PC-9 (cell line): Measurements from ENCODE around the gene PRMT1. TPM values are rescaled to one million over a fixed set of nuclear protein-coding genes. Genes with fewer than 3 reads are reported as not detected.

Experiments
- BruUV-seq: library from RNA; stranded (reverse); fragments of 400-500 nt; replicated peaks from 2 replicates; lab custom pipeline; 2021; lab: Mats Ljungman, UMichigan
- CTCF ChIA-PET: fragments of 300-600 bp; sonication (Branson Sonifier 250); formaldehyde crosslinking; loops from one replicate; lab custom pipeline; 2022; ENCODE audit warnings: antibody characterized with exemption; lab: Charles Lee
- POLR2A ChIA-PET: fragments of 300-600 bp; sonication (Branson Sonifier 250); formaldehyde crosslinking; loops from one replicate; lab custom pipeline; 2022; ENCODE audit warnings: antibody characterized with exemption; ENCODE audit not compliant: unreplicated experiment; lab: Charles Lee
- DNase-seq, 2 experiments: peaks; one replicate each; pipeline versions ENCODE4 v3.0.0 to v3.0.0-alpha.2; 2015 to 2022; ENCODE audit warnings: mixed read lengths in 1 of 2
- H2AFZ ChIP-seq: fragments of 200-600 bp; sonication (generic); 2 replicates; pipeline ENCODE4 v1.8.1; 2017; ENCODE audit warnings: antibody characterized with exemption
- H3F3A ChIP-seq: fragments of 200-600 bp; sonication (generic); 2 replicates; pipeline ENCODE4 v1.8.1; 2017; ENCODE audit warnings: antibody characterized with exemption, mild to moderate bottlenecking, low read depth; ENCODE audit not compliant: insufficient read depth
- H3K27ac ChIP-seq: fragments of 200-600 bp; sonication (generic); 2 replicates; pipeline ENCODE4 v1.6.1; 2016; ENCODE audit warnings: mixed run types
- H3K27me3 ChIP-seq: fragments of 200-600 bp; sonication (generic); 2 replicates; pipeline ENCODE4 v1.6.1; 2016; ENCODE audit warnings: low read depth, mixed run types; ENCODE audit not compliant: insufficient read depth
- H3K36me3 ChIP-seq: fragments of 200-600 bp; sonication (generic); 2 replicates; pipeline ENCODE4 v1.6.1; 2016; ENCODE audit warnings: low read depth, mixed run types
- H3K4me1 ChIP-seq: fragments of 200-600 bp; sonication (generic); replicated peaks from 2 replicates; pipeline ENCODE4 v1.6.1; 2016; ENCODE audit warnings: mixed run types; ENCODE audit not compliant: insufficient read depth
- H3K4me2 ChIP-seq: fragments of 200-600 bp; sonication (generic); 2 replicates; pipeline ENCODE4 v1.6.1; 2017; ENCODE audit warnings: mixed run types
- H3K4me3 ChIP-seq: fragments of 200-600 bp; sonication (generic); 2 replicates; pipeline ENCODE4 v1.6.1; 2016; ENCODE audit warnings: mixed run types
- H3K79me2 ChIP-seq: fragments of 200-600 bp; sonication (generic); 2 replicates; pipeline ENCODE4 v1.6.1; 2017; ENCODE audit warnings: low read depth, mixed run types
- H3K9me2 ChIP-seq: fragments of 200-600 bp; sonication (generic); 2 replicates; pipeline ENCODE4 v1.8.1; 2017; ENCODE audit warnings: mild to moderate bottlenecking; ENCODE audit not compliant: insufficient read depth
- H3K9me3 ChIP-seq: fragments of 200-600 bp; sonication (generic); 2 replicates; pipeline ENCODE4 v1.8.1; 2016; ENCODE audit warnings: low read depth; ENCODE audit not compliant: insufficient read depth
- H4K20me1 ChIP-seq: fragments of 200-600 bp; sonication (generic); 2 replicates; pipeline ENCODE4 v1.8.1; 2017; ENCODE audit not compliant: insufficient read depth
- CTCF ChIP-seq: fragments of 200-600 bp; sonication (generic); conservative IDR thresholded peaks from 2 replicates; pipeline ENCODE4 v1.6.1; 2017; ENCODE audit warnings: mixed run types, antibody characterized with exemption, mild to moderate bottlenecking, moderate library complexity
- EZH2 ChIP-seq: fragments of 200-600 bp; sonication (generic); IDR thresholded peaks from 2 replicates; pipeline ENCODE4 v1.8.0; 2017; ENCODE audit warnings: antibody characterized with exemption, low read depth
- intact Hi-C: fragments of 100-400 bp; cut with micrococcal nuclease; formaldehyde crosslinking; loops from one replicate; pipeline ENCODE4 v1.10.0; 2022; ENCODE audit not compliant: unreplicated experiment
- total RNA-seq: library from RNA; stranded (reverse); gene quantifications from 2 replicates; pipeline ENCODE4 v1.2.3, GENCODE V29; 2021

The PRMT1 gene
- total RNA-seq, 1 experiment from 2014 or later = 261 TPM

GRCh38 chr19:49669516-49669915 is 7.6 kb upstream of the PRMT1 start:
- no TSS peak for BruUV-seq
- Histone ChIP-seq H3F3A (peaks cover 27% of the 10 kb centered on the region), H3K36me3 (no peaks in the 10 kb centered on the region), H3K4me3 (no peak overlapping the region), H3K27me3 (no peaks in the 10 kb centered on the region), H3K79me2 (peaks cover 25% of the 10 kb centered on the region), H3K4me2 (no peak overlapping the region), H2AFZ (no peak overlapping the region), H4K20me1 (no peaks in the 10 kb centered on the region), H3K9me3 (no peaks in the 10 kb centered on the region), H3K9me2 (no peaks in the 10 kb centered on the region), H3K27ac (no peak overlapping the region), H3K4me1 (peaks cover 9% of the 10 kb centered on the region)
- intact Hi-C loops = no loop called here
- CTCF ChIA-PET = no interaction called here
- no peak for DNase-seq
- no peak for TF ChIP-seq CTCF
- no peak for TF ChIP-seq EZH2
- POLR2A ChIA-PET = no interaction called here

- no peaks in the 10 kb centered on the region for H3K9me3 ChIP-seq
- no TSS peak for BruUV-seq
- H3F3A ChIP-seq = peaks cover 31% of the 10 kb centered on the region
- H3K36me3 ChIP-seq = no peaks in the 10 kb centered on the region
- ChIA-PET CTCF (interaction anchor here (0.7 kb wide), 1 partner anchor 26 kb away, joined by 8 read pairs; no protein-coding TSS in a partner anchor), POLR2A (interaction anchor here (0.7 kb wide), 1 partner anchor 180 kb away, joined by 4 read pairs; no protein-coding TSS in a partner anchor)
- H3K27ac ChIP-seq = no peak overlapping the region
- no peaks in the 10 kb centered on the region for H3K27me3 ChIP-seq
- H4K20me1 ChIP-seq = no peaks in the 10 kb centered on the region
- peak in 1 of 2 experiments; percentile 63 for DNase-seq
- no peak overlapping the region for H3K4me2 ChIP-seq
- no peaks in the 10 kb centered on the region for H3K9me2 ChIP-seq
- TF ChIP-seq CTCF (peak; percentile 90), EZH2 (no peak)
- no peak overlapping the region for H3K4me3 ChIP-seq
- peaks cover 4% of the 10 kb centered on the region for H3K79me2 ChIP-seq
- 0 out of 2 replicates have a peak, but pooled peaks cover under 1% of the 10 kb centered on the region for H3K4me1 ChIP-seq
- no peak overlapping the region for H2AFZ ChIP-seq
- intact Hi-C loops = loop anchor here (2.0 kb wide), 1 partner anchor 170 kb away; no protein-coding TSS in a partner anchor
Measured at GRCh38 chr19:49672131-49672919, 4.7 kb upstream of the PRMT1 start.

GRCh38 chr19:49676136-49676783 is 811 bp upstream of the PRMT1 start:
- Histone ChIP-seq H3K9me3 (no peaks in the 10 kb centered on the region), H3K27ac (peak overlapping the region; percentile 91), H3F3A (peaks cover 54% of the 10 kb centered on the region), H3K9me2 (no peaks in the 10 kb centered on the region), H4K20me1 (peaks cover 36% of the 10 kb centered on the region), H3K4me2 (peak overlapping the region; percentile 75), H3K4me3 (peak overlapping the region; percentile 62), H2AFZ (peak overlapping the region; percentile 71), H3K36me3 (peaks cover 12% of the 10 kb centered on the region), H3K27me3 (no peaks in the 10 kb centered on the region), H3K4me1 (peaks cover 21% of the 10 kb centered on the region), H3K79me2 (peaks cover 42% of the 10 kb centered on the region)
- BruUV-seq = TSS peak; percentile 99
- POLR2A ChIA-PET = interaction anchor here (0.5 to 1.5 kb wide), 21 partner anchors 11 to 683 kb away, joined by 3 to 38 read pairs (median 4); partner anchors contain the start of genes BCL2L12, GYS1, IRF3 and NOSIP
- DNase-seq = peak in 1 of 2 experiments; percentile 89
- intact Hi-C loops = loop anchor here (1.0 to 5.0 kb wide), 4 partner anchors 36 to 284 kb away; partner anchors contain the start of genes AKT1S1, AP2A1, RRAS and TBC1D17
- CTCF ChIA-PET = interaction anchor here (0.6 to 1.4 kb wide), 2 partner anchors 36 to 42 kb away, joined by 3 to 6 read pairs; partner anchors contain the start of gene RRAS
- TF ChIP-seq EZH2 (no peak), CTCF (no peak)
